HPDE6-E6E7 (cell line): ENCODE measurements around the gene YIPF1.
"Not testable (repeated sequence)": the region's sequence is repeated elsewhere in the genome, so short reads cannot be mapped to it uniquely, and the experiment has no call there.

Experiments used
- DNase-seq: peaks from one replicate; pipeline ENCODE4 v3.0.0; 2011; ENCODE audit warnings: missing footprints; ENCODE audit errors: extremely low spot score

YIPF1 gene

DNA sequence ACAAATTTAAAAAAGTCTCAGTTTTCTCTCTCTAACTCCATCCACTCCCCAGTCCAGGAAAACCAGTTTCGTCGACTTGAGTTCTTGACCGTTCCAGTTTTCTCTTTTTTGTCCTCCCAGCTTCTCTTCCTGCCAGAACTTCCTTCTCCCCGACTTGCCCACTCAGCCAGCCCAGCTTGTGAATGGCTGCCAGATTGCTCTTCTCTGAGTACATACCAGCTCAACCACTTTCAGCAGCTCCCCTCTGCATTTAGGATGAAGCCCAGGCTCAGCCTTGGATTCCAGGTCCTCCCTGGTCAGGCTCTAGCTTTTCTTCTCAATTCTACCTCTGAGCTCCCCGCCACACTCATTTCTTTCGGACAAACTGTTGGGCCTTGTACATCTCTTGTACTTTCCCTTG lies 5.8 kb upstream of the YIPF1 start:
- no peak for DNase-seq

DNA sequence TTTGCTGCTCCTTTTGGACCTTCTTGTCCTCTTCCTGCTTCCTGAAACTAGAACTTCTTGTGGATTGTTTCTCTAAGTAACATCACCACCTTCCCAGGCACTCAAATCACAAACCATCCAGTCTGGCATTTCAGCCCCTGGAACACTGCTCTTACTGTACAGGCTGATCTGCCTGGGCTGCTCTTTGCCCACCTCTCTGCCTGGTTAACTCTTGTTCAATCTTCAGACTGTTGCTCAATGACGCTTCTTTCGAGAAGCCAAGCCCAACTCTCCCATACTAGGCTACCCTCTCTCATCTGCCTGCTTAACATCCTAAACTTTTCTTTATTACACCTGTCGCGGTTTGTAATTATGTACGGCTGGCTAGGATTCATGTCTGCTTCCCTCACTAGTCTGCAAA lies 5.0 kb upstream of the YIPF1 start:
- no peak for DNase-seq

DNA sequence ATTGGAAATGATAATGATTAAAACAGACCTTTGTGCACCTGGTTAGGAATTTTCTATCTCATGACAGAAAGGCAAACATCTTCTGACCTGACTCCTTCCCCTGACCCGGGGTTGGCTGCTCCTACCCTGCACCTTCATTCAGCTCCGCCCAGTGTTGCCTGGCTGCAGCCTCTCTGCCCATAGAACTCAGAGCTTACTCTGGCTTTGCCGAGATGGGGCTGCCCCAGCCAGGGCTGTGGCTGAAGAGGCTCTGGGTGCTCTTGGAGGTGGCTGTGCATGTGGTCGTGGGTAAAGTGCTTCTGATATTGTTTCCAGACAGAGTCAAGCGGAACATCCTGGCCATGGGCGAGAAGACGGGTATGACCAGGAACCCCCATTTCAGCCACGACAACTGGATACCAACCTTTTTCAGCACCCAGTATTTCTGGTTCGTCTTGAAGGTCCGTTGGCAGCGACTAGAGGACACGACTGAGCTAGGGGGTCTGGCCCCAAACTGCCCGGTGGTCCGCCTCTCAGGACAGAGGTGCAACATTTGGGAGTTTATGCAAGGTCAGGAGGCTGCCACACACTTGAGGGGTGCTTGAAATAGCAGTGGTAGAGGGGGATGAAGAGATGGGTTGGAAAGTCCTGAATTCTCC lies 4.5 kb upstream of the YIPF1 start, which contains the start of gene DIO1:
Gene DIO1 (plus strand): TSS at position 189 of the 638 bp plus-strand sequence. CDS start 24 bp downstream, at position 213.
- DNase-seq, result no peak

DNA sequence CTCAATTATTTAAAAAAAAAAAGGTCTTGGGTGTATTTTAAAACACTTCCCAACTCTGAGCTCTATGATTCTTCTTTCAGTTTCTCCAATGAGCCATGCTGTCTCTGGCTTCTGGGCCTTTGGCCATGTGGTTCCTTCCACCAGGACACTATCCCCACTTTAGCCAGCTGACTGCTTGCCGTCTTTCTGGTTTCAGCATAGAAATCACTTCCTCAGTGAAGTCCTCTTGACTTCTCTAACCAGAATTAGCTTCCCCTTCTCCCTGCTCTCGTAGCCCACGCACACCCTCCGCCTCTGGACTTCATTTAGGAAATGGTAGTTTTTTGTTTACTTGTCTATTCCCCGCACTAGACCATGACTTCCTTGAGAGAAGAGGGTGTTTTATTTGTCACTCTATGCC lies 3.3 kb upstream of the YIPF1 start:
- DNase-seq, result no peak

DNA sequence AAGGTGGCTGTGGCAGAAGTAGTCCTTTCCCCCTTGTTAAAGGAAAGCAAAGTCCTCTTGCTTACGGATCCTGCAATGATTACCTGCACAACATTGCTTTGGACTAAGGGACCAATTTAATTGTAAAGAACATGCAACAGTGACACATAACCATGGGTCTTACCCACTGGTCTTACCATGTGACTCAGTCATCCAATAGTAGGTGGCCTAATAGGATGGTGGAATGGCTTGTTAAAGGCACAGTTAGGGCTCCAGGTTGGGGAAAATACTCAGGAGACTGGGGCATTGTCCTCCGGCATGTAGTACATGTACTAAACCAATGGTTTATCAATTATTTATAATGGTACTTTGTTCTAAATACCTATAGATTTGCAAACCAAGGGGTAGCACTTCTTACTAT lies 2.1 kb upstream of the YIPF1 start:
- no peak for DNase-seq

DNA sequence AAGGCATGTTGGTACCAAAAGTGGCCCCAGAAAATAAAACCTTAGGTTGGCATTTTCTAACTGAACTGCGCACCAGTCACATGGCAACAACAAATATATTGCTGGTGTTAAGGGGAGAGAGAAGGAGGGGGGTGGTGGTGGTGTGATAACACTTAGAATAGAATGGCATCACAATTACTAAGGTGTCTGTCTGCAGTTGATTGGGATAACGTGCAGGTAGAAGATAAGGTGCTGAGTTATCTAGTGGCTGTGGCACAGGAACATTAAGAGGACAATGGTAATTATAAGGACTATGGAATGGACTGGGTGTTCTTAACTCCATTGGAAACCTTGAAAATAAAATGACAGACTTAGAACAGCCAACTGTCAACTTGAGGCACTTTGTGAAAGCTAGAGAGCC lies 1.4 kb upstream of the YIPF1 start:
- DNase-seq, result no peak

DNA sequence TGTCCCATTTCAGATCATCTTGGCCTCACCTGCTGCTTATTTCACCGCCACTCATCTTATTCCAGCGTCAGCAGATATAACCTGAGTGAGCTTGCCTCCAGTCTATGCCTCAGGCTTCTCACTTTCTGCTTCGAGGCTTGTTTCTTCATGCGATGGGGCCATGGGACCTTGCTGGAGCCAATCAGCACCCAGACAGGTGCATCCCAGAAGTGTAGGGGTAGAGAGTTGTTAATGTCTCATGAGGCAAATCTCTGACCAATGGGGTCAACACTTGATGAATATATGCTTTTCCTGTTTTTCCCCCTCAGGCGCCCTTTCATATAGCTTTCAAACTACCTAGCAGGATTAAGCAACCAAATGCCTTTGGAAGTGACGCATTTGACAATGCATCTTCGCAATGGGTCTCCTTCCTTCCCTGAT lies 935 bp upstream of the YIPF1 start:
- no peak for DNase-seq

DNA sequence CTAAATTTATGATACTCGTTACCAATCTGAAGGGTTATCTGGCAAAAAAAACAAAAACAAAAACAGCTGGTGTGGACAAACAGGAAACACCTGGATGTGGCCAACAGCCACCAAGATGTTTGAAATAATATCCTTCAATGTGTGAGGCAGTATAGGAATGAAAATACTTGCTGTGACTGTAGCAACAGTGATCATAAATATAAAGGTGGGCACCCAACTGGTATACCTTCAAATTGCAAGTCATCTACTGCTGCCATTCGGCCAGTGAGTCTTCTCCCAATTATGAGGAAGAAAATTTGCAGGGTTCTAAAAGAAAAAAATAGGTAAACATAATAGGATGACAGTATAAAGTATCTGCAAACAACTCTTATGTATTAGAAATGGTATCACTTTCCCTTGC lies 916 bp downstream of the YIPF1 start:
- no peak for DNase-seq

DNA sequence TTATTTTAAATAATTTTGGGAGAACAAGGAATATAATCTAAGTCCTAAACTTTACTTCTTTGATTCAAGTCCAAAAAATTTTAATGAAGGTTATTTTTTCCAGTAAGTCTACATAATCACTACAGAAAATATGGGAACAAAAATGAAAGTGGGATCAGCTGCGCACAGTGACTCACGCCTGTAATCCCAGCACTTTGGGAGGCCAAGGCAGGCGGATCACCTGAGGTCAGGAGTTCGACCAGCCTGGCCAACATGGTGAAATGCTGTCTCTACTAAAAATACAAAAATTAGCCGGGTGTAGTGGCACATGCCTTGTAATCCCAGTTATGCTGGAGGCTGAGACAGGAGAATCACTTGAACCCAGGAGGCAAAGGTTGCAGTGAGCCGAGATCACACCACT lies 6.0 kb downstream of the YIPF1 start:
- DNase-seq, result not testable (repeated sequence)

DNA sequence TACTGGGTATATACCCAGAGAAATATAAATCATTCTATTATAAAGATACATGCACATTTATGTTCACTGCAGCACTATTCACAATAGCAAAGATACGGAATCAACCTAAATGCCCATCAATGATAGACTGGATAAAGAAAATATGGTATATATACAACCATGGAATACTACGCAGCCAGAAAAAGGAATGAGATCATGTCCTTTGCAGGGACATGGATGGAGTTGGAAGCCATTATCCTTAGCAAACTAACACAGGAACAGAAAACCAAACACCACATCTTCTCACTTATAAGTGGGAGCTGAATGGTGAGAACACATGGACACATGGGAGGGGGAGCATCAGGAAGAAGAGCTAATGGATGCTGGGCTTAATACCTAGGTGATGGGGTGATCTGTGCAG lies 7.7 kb downstream of the YIPF1 start:
- not testable (repeated sequence) for DNase-seq

DNA sequence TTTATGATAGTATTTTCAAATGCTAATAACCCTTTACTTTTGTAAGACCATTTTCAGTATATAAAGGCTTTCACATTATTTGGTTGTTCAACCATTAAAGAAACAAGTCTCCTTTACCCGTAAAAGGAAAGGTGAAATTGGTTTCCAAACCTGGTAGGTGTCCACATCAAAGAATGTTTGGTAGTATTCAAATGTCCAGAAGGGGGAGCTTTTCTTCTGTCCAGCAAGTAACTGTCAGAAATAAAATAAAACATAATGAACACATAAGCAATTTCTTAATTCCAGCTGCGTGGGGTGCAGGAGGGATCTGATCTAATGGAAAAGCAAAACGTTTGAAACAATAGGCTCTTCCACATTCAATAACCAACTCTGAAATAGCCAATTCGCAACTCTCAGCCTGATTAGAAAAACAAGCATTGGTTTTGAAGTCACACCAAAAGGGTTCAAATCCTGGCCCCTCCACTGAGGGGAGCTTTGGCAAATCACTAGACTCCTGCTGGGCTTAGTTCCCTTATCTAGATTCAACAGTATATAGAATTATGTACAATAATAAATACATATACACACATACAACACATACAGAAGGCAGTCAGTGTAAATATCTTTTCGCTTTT lies 11.0 kb downstream of the YIPF1 start:
- DNase-seq, result peak; percentile 26

DNA sequence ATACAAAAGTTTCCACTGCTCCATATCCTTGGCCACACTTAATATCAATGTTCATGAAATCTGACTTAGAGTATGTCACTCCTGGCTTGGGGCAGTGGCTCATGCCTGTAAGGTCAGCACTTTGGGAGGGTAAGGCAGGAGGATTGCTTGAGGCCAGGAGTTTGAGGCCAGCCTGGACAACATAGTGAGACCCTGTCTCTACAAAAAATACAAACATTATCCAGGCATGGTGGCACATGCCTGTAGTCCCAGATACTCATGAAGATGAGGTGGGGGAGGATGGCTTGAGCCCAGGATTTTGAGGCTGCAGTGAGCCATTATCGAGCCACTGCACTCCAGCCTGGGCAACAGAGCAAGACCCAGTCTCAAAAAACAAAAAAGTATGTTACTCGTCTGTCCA lies 14.4 kb downstream of the YIPF1 start:
- DNase-seq, result not testable (repeated sequence)

DNA sequence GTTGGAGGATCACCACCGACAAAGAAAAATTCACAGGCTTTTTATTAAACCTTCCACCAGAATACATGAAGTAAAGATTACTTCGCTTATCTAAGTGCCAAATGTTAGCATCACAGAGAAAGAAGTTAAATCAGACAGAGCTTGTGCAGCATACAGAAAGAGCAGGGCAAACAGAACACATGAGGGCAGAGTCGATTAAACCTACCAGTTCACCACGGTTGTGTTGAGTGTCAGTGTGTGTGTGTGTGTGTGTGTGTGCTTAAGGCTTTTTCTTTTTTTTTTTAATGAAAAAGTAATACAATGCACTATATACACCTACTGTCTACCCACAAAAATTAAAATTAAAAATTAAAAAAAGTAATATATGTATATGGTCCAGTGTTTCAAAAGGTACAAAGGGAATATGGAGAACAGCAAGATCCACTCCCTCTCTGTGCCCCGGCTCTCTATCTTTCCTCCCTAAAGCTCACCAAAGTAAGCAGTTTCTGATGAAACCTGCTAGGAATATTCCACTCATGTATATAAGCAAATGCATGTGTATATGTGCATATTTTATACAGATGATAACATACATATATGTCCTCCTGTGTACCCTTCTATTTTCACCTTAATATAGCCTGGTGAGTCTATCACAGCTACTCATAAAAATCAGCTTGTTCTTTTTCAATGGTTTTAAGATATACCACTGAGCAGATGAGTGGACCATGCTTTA lies 17.7 kb downstream of the YIPF1 start:
- no peak for DNase-seq

DNA sequence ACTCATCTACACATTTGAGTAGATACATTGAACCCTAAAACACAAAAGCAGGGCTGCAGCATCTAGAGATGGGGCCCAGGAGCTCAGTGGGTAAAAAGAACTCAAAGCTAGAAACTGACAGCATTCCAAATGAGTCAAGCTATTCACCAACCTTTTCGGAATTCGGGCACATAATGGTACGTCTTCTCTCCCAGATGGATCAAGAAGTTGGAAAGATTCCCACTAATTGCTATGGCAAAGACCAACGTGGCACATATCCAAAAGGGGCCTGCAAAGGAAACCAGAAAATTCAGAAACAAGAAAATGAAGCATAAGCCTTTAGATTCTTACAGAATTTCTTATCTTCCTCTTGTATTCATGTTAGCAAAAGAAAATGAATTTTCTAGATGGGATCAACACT lies 18.4 kb downstream of the YIPF1 start:
- DNase-seq, result no peak

DNA sequence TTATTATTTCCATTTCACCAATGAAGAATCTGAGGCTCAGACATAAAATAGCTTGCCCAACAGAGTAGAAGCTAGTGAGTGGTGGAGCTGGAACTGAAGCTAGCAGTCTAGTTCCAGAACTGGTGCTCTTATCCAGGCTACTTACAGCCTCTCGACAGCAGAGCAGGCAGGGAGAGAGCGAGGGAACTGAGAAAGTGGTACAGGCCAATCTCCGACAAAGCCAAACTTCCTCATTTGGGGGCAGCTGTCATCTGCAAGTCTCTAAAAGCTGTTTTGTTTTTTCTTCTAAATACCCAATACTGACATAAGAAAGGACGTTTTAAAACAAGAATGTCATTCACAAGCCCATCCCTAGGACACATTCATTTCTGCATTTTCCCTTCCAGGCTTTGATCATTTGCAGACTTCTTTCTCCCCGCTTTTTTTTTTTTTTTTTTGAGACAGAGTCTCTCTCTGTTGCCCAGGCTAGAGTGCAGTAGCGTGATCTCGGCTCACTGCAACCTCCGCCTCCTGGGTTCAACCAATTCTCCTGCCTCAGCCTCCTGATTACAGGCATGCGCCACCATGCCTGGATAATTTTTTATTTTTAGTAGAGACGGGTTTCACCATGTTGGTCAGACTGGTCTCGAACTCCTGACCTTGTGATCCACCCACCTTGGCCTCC lies 20.0 kb downstream of the YIPF1 start:
- DNase-seq, result no peak

DNA sequence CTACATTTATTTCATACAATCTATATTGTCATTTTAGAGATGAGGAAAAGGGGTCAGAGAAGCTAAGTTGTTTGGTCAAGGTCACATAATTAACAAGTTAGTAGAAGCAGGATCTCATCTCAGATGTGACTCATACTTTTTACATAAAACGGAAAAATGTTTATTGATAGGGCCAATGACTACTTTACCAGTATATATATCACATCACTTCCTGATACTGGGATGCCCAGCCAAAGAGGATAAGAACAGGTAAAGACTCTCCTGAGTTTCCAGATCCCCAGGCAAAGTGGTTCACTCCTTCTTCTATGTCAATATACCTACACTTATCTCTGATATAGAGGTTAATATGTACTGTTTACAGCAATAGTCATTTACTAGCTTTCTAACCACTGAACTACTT lies 21.0 kb downstream of the YIPF1 start:
- DNase-seq, result no peak

DNA sequence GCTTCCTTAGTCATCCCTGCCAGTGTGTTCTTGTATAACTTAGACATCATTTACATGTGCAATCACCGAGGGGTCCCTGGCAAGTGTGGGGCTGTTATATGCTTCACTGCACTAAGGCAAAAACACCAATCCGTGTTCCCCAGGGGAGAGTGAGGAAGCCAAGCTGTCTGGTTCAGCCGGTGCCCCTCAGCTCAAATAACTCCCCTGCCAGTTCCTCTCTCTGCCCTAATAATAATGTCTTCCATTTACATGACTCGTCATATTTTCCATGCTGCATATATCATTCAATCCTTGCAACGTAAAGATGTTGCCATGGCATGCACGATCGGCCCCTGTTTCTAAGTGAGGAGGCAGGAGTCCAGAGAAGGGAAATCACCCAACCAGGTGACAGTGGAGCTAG lies 27.1 kb downstream of the YIPF1 start:
- DNase-seq, result no peak

DNA sequence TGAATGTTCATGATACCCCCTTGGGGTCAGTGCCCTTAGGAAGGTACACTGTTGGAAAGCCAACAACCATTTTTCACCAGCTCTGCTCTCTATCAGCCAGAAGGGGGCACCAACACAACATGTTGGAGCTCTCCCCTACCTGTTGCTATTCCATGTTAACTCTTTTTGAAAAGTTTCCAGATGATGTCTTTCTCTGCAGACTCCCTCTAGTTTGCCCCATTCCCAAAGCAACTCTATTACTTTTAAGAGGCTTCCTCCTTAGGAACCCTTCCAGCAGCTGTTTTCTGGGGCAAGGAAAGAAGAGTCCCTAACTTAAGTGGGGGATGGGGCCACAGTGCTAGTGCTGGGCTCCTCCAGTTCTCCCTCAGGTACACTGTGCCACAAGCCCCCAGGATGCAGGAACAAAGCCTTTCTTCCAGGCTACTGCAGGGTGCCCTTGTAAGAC lies 28.6 kb downstream of the YIPF1 start:
- peak; percentile 45 for DNase-seq

DNA sequence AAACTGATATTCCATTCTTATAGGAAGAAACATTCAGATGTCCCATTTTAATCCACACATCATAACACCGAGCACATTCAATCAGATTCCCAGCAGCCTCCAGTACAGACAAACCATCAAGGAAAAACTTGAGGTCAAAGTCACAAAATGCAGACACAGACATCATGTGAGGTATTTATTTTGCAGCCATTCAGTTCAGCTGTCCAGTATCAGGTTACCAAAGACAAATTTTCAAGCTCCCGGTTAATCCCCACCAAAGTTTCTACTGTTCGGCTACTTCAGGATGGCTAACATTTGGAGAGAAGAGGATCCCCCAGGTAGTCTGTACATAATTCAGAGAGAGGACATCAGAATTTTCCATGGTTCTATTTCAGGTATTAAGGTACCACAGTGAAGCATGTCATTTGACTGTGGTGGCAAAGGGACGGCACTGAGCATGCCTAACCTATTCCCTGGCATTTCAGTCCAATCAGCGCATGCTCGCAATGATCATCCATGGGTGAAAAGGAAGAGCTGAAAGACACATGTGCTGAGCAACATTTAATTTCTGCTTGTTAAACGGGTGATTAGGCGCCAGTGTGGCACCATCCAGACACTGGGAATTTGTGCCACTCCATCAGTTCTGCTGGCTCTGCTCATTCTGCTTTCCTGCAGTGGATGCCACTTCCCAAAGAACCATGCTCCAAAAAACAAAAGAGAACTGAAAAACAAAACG lies 37.9 kb downstream of the YIPF1 start:
- DNase-seq, result no peak

DNA sequence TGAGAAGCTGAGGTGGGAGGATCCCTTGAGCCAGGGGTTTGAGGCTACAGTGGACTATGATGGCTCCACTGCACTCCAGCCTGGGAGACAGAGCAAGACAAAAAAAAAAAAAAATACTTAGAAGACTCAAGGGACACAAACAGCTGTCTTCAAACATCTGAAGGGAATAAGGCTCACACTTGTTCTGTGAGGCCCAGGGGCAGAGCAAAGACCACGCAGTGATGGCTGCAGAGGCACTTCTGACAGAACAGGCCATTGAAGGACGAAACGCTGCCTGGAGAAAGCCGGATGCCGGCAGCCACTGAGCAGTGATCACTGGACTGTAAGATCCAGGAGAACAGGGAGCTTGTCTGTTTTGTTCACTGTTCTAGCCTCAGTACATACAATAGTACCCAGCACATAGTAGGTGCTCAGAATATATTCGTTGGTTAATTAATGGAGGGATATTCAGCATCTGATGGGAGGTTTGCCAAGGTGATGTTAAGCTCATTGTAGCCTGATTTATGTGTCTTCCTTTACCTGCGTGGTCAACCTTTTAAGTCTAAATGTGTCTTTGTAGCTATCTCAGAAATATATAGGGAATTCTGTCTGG lies 39.4 kb downstream of the YIPF1 start:
- DNase-seq, result no peak

DNA sequence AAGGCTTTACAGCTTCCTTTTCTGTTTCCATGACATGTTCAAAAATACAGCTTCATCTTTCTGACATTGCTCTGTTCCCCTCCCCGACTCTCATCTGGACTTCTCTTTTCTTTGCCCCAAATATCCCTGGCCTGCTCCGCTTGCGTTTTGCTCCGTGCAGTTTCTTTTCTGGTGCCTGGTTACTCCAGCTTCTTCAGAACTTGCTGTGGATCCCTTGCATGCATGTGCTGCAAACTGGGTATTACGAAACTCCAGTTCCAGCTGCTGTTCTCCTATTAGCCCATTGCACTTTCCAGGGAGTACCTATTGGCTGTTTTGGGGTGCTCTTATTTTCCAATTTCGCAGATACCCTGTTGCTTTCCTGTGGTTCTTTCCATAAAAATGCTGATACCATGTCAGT lies 41.6 kb downstream of the YIPF1 start:
- DNase-seq, result no peak

DNA sequence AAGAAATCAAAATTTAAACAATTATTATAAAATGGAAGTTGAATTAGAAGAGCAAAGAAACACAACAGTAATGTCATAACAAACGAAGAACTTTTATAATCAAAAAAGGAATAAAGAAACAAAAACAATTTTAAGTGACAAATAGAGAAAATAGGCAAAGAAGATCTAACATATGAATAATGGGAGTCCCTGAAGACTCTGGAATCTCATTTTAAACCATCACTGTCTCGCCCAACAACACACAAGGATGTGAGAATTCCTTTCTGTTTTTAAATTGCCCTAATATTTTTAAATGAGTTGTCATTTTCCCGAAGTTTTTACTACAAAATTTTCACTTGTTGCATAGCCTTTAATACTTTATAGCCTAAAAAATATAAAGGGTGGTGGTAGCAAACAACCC lies 47.2 kb downstream of the YIPF1 start:
- no peak for DNase-seq
